G401 (cell line): Measurements from ENCODE around the gene ACYP2. TPM values are rescaled to one million over a fixed set of nuclear protein-coding genes. Genes with fewer than 3 reads are reported as not detected.

Experiments
- DNase-seq: peaks from one replicate; pipeline ENCODE4 v3.0.0-alpha.2; 2015; ENCODE audit warnings: low spot score
- in situ Hi-C: cut with HindIII; loops from 2 replicates; pipeline ENCODE4 v1.10.0; 2016; ENCODE audit warnings: low sequenced_read_pairs, mixed read lengths
- total RNA-seq: library from RNA; depleted of rRNA; stranded (reverse); fragments of >200 nt; shearing (Covaris generic); gene quantifications from 2 replicates; pipeline ENCODE4 v1.2.3, GENCODE V29; 2014

Gene ACYP2
- total RNA-seq, 1 experiment from 2014 or later = 15.5 TPM

GRCh38 chr2:54133056-54133455 is 17.6 kb downstream of the ACYP2 start:
- in situ Hi-C loops = no loop called here
- no peak for DNase-seq

GRCh38 chr2:54139210-54139609 is 23.8 kb downstream of the ACYP2 start:
- DNase-seq = no peak
- in situ Hi-C loops = no loop called here

- in situ Hi-C loops = no loop called here
- DNase-seq = no peak
Measured at GRCh38 chr2:54143780-54144179, 28.4 kb downstream of the ACYP2 start.

DNA sequence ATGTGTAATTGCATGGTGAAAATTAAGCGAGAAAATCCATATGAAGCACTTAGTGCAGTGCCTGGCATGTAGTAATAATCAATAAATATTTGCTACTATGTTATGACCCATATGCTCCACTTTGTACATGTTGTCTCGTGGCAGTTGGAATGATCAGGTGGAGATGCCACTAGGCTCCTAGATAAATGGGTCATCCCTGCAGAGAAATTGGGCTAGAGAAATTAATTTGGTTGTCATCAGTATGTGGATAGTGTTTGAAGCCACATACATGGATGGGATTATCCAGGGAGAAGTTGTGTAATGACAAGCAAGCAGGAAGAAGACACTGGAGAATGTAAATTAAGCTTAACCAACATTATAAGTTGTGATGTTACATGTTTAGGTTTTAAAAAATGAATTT is 33.0 kb downstream of the ACYP2 start:
- in situ Hi-C loops = no loop called here
- DNase-seq = peak; percentile 81

DNA sequence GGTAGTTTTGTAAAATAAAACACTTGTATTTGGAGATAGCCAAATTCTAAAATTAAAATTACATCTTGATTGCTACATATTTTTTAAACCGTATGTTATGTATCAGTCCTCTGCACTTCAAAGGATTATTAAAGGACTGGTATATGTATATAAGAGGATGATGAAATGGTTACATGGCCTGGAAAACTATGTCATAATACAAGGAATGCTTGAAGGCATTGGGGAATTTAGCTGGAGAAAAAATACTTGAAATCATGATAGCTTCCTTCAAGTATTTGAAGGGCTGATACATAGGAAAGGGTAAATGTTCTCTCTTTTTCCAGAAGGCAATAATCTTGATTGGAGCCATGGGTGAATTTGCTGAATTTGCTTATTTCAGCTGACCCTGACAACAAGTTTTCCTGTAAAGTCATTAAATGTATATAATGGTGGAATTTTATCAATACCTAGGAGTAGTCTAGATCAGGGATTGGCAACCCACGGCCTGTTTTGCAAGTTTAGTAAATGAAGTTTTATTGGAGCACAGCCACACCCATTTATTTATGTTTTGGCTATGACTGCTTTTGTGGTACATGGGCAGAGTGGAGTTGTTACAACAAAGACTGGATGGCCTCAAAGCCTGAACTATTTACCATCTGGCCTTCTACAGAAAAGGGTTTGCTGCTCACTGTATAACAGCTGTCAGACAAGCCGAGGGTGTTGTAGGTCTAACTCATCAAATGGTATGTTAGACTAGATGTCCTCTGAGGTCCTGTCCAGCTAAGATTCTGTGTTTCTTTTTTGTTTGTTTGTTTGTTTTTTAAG is 34.4 kb downstream of the ACYP2 start:
- in situ Hi-C loops = no loop called here
- DNase-seq = no peak

DNA sequence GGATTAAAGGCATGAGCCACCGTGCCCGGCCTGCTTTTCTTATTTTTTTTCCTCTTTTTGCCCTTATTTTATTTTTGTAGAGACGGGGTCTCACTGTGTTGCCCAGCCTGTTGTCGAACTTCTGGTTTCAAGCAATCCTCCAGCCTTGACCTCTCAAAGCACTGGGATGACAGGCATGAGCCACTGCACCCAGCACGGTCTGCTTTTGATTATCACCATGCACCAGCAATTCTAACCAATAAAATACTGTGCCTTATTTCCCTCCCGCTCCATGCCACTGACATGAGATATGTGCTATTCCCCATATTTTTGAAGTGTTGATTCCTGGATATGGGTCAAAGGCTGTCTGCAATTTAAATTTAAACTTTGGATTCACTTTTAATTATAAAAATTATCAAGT is 42.9 kb downstream of the ACYP2 start:
- DNase-seq = no peak
- in situ Hi-C loops = no loop called here

- in situ Hi-C loops = no loop called here
- no peak for DNase-seq
Measured at GRCh38 chr2:54161660-54162424, 46.4 kb downstream of the ACYP2 start.

DNA sequence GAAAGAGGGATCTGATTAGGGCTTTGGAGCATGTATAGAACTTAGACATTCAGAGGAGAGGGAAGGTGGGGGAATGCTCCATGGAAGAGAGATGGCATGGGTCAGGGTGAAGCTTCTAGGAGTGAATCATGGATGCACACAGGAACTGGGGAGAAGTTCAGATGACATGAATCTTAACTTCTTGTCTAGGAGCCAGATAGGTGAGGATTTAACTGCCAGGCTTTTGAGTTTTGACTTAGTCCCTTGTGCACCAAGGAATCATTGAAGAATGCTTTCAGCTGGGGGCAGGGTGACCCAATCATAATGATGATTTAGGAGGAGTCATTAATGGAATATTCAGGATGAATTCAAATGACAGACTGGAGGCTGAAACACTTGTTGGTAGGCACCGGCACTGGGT is 48.7 kb downstream of the ACYP2 start:
- DNase-seq = no peak
- in situ Hi-C loops = no loop called here

DNA sequence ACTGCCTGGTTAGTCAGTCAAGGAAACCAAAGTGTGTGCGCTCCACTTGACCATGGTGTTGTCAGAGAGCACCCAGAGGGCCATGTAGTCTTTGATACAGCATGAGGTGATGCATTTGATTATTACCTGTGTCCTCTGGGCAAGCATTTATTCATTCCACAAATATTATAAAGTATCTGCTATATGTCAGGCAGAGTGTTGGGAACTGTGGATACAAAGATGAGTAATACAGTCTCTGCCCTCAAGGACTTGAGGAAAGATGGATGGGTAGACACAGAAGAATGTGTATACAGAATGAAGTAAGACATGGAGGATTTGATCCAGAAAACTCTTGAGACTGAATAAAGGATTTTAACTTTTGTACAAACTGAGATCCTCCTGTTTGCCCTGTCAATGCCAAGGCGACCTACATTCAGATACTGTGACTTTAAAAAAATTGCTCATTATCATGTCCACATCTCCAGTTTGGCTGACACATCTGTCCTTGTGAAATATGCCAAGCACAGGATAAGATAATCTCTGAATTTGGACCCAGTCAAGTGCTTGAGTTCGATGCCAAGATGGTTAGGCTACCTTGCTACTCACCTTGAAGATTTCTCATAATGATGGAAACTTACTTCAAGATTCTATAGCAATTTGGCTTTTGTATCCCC is 50.8 kb downstream of the ACYP2 start:
- in situ Hi-C loops = no loop called here
- DNase-seq = no peak

GRCh38 chr2:54176577-54176976 is 61.2 kb downstream of the ACYP2 start:
- DNase-seq = peak; percentile 61
- in situ Hi-C loops = no loop called here

- in situ Hi-C loops = no loop called here
- no peak for DNase-seq
Measured at GRCh38 chr2:54183281-54183680, 67.9 kb downstream of the ACYP2 start.

- in situ Hi-C loops = no loop called here
- no peak for DNase-seq
Measured at GRCh38 chr2:54183972-54184371, 68.6 kb downstream of the ACYP2 start.

GRCh38 chr2:54185105-54185504 is 69.7 kb downstream of the ACYP2 start:
- DNase-seq = no peak

DNA sequence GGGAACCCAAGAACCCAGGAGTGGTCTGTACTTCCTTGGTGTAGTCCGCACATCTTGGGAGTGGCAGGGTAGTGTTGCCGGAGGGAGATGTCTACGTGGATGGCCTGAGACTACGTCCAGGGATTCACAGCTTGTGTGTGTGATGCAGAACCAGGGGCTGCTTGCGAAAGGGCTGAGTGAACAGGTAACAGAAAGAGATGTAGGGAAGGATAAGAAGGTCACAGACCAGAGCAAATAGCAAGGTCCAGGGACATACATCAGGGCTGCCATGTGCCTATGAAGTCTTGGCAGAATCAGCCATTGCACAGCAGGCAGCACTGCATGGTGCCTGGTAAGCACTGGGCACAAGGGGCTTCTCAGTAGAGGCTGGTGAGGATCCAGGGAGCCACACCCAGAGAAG is 71.9 kb downstream of the ACYP2 start:
- in situ Hi-C loops = no loop called here

More at GRCh38 chr2:54185105-54185504, 69.7 kb downstream of the ACYP2 start:
- in situ Hi-C loops = no loop called here

DNA sequence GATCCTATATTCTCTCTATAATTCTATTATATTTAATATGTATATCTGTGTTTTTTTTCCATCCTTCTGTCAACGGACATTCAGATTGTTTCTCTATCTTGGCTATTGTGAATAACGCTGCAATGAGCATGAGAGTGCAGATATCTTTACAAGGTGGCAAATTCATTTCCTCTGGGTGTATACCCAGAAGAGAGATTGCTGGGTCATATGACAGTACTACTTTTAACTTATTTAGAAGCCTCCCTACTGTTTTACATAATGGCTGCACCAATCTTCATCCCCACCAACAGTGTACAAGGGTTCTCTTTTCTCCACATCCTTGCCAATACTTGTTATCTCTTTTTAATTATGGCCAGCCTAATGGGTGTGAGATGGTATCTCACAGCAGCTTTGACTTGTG is 74.1 kb downstream of the ACYP2 start:
- DNase-seq = no peak
- in situ Hi-C loops = no loop called here

More for the DNA sequence above, 71.9 kb downstream of the ACYP2 start:
- DNase-seq = no peak

DNA sequence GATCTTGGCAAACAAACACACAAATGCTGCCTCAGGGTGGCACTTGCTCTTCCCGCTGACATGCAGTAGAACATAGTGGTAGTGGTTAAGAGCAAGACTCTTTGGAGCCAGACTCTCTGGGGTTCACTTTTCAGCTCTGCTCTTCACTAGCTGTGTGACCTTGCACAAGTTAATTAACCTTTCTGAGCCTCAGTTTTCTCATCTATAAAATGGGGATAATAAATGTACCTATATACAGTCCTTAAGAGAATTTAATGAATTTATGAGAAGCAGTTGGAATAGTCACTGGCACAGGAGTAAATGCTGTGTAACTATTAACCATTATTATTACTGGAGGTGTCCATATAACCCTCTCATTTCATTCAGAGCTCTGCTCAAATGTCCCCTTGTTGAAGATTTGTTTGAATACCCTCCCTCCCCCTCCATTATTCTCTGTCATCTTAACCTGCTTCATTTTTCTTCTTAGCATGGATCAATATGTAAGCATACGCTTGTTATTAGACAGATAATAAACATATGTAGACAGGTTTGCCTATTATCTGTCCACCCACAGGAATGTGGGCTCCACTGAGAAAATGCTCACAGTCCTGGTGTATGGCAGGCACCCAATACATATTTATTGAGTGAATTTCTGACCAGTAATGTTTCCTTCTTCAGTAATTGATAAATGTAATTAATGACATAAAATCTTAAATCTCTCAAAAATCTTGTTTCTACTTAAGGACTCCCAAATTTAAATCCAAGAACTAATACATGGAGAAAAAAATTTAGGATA is 76.1 kb downstream of the ACYP2 start:
- no peak for DNase-seq
- in situ Hi-C loops = no loop called here

GRCh38 chr2:54194761-54195750 is 79.6 kb downstream of the ACYP2 start:
- in situ Hi-C loops = no loop called here

GRCh38 chr2:54196646-54197045 is 81.2 kb downstream of the ACYP2 start:
- DNase-seq = no peak
- in situ Hi-C loops = no loop called here

More at GRCh38 chr2:54194761-54195750, 79.6 kb downstream of the ACYP2 start:
- DNase-seq = no peak
